OCI-M2 (cell line): Measurements from ENCODE around the gene LAMA3.

ENCODE experiments used
- DNase-seq: peaks from one replicate; lab custom pipeline; 2025; ENCODE audit not compliant: unreplicated experiment; lab: John Stamatoyannopoulos, UW

LAMA3 gene

GRCh38 chr18:23758281-23758680, 69.0 kb downstream of the LAMA3 start:
- DNase-seq = no peak

- no peak for DNase-seq
Observed at GRCh38 chr18:23761941-23762340, 72.7 kb downstream of the LAMA3 start.

- no peak for DNase-seq
Observed at GRCh38 chr18:23763343-23763742, 74.1 kb downstream of the LAMA3 start.

GRCh38 chr18:23765931-23766330, 76.7 kb downstream of the LAMA3 start:
- no peak for DNase-seq

GRCh38 chr18:23772327-23773024, 83.2 kb downstream of the LAMA3 start:
- no peak for DNase-seq

- DNase-seq = no peak
Observed at GRCh38 chr18:23776306-23776705, 87.1 kb downstream of the LAMA3 start.

GRCh38 chr18:23778828-23779227, 89.6 kb downstream of the LAMA3 start:
- no peak for DNase-seq

- DNase-seq = no peak
Observed at GRCh38 chr18:23779696-23780303, 90.5 kb downstream of the LAMA3 start.

GRCh38 chr18:23784832-23785245, 95.6 kb downstream of the LAMA3 start:
- DNase-seq = no peak

- no peak for DNase-seq
Observed at GRCh38 chr18:23793051-23793450, 103.8 kb downstream of the LAMA3 start.

GRCh38 chr18:23793985-23794867, 105.0 kb downstream of the LAMA3 start:
- no peak for DNase-seq

- no peak for DNase-seq
Observed at GRCh38 chr18:23798249-23798648, 109.0 kb downstream of the LAMA3 start.

- no peak for DNase-seq
Observed at GRCh38 chr18:23798824-23799223, 109.6 kb downstream of the LAMA3 start.

GRCh38 chr18:23799540-23799939, 110.3 kb downstream of the LAMA3 start:
- DNase-seq = no peak

GRCh38 chr18:23800902-23801301, 111.6 kb downstream of the LAMA3 start:
- no peak for DNase-seq

- no peak for DNase-seq
Observed at GRCh38 chr18:23802817-23803216, 113.6 kb downstream of the LAMA3 start.

- no peak for DNase-seq
Observed at GRCh38 chr18:23803755-23804154, 114.5 kb downstream of the LAMA3 start.

- DNase-seq = no peak
Observed at GRCh38 chr18:23805898-23806297, 116.6 kb downstream of the LAMA3 start.

- DNase-seq = no peak
Observed at GRCh38 chr18:23809415-23809814, 120.2 kb downstream of the LAMA3 start.

GRCh38 chr18:23810396-23810795, 121.1 kb downstream of the LAMA3 start:
- DNase-seq = no peak

- no peak for DNase-seq
Observed at GRCh38 chr18:23811176-23811575, 121.9 kb downstream of the LAMA3 start.
